ENCODE measurements around the gene TMEM167A.

TMEM167A gene, protein sequence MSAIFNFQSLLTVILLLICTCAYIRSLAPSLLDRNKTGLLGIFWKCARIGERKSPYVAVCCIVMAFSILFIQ

DNA sequence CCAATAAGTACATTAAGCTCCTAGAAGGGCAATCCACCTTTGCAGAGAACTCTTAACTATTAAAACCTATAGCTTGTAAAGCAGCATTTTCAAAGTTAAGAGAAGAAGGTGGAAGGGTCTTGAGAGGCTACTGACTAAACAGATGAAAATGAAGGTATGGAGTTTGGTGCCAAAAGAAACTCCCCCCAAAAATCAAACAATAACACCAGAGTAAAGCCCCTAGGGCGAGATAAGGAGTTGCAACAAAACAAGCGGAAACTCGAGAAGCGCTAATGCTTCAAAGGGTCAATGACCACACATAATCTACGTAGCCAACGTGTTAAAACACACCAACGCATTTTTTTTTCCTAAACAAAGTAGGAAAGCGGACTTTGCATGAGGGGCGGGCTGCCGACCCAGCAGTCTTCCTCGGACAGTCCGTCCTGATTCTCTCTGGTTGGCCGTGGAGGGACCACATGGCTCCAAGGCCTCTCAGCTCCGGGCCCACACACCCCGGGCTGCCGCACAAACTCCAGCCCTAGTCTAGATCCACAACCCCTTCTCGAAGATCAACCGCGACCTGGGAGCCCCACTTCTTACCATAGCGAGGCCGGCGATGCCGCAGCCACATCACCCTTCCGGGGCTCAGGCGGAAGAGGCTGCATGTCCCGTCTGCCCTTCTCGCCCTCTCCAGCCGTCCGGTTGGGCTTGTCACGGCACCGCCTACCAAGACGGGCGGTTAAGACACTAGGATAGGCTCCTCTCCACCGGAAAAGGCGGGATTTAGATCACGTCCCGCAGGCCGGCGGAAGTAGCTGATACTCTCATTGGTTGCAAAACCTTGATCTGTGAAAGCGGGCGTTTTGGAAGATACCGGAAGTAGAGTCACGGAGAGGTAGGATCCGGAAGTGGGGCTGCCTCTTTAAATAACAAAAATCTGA is at the start of gene TMEM167A, which contains the start of gene XRCC4:
Gene TMEM167A, minus strand, starts transcription at position 653 of the 920 bp plus-strand sequence. Its CDS starts 71 bp downstream, at position 582.
Gene XRCC4, plus strand, starts transcription at position 806 of the 920 bp plus-strand sequence. CDS start 27,373 bp downstream, outside the sequence.
- DNase-seq: peak; percentile 83

GRCh38 chr5:83126501-83126900 is 49.3 kb upstream of the TMEM167A start:
- no peak for DNase-seq

GRCh38 chr5:83125560-83125959 is 48.4 kb upstream of the TMEM167A start:
- DNase-seq: no peak

- no peak for DNase-seq
Measured at GRCh38 chr5:83124593-83124992, 47.4 kb upstream of the TMEM167A start.

- DNase-seq: no peak
Measured at GRCh38 chr5:83118976-83119375, 41.8 kb upstream of the TMEM167A start.

DNA sequence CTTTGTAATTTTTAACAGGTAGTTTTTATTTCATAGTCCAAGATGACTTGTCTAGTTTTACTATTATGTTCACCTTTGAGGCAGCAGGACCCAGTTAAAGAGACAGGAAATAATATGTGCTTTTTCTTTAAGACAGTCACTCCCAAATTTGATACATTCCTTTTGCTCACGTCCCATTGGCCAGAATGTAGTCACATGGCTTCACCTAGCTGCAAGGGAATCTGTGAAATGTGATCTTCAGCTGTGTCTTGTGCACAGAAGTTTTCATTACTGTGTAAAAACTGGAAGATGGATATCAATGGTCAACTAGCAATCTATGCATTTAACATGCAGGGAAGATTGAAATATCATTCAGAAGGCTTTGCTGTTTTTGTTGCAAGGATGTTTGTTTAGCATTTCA is 41.3 kb upstream of the TMEM167A start:
- DNase-seq: no peak

DNA sequence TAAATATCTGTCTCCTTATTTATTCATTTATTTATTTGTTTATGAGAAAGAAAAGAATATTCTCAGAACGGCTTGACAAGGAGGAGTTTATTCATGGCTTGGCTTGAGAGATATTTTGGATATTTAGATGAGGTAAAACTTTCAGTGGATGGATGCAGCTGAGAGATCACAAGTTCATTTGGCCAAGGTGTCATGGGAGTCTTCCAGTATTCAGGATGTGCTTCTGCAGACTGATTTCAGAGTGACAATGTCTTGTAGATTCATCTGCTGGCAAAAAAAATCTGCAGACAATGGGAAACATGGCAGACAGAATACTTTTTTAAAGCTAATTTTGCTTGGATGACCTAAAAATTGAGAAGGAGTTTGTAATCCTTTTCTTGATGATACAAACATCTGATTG is 38.6 kb upstream of the TMEM167A start:
- no peak for DNase-seq

GRCh38 chr5:83109380-83109779 is 32.2 kb upstream of the TMEM167A start:
- no peak for DNase-seq

- DNase-seq: no peak
Measured at GRCh38 chr5:83107692-83108420, 30.7 kb upstream of the TMEM167A start.

DNA sequence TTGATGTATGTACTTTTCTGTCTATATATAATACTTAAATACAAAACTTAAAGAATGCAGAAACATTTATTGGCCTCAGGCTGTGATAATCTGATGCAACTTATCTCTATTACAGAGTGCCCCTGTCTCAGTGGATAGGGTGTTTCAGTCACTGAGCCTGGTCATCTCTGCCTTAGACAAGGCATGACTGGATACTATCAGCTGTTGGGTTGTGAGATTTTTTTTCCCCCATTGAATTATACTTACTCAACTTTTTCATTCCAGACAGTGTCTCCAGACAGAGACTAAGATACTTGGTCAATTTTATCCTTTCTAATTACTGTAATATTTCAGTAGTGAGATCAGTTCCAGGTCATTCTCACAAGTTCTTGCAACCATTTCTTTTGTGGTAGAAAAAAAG is 26.8 kb upstream of the TMEM167A start:
- no peak for DNase-seq

GRCh38 chr5:83102364-83102980 is 25.3 kb upstream of the TMEM167A start:
- DNase-seq: no peak

DNA sequence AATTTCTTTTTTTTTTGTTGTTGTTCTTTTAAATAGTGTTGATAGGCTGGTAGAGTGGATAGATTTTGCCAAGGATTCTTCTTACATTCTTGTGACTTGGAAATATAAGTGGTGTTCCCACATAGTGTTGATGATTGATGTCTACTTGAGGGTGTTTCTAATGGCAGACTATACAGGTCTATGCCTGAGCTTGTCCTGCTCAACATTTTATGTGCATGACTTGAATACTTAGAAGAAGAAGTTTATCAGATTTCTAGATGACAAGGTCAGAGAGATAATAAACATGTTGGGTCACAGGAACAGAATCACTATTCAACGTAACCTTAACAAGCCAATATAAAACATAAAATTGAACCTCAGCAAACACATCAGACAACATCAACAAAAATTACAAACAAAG is 24.3 kb upstream of the TMEM167A start:
- no peak for DNase-seq

DNA sequence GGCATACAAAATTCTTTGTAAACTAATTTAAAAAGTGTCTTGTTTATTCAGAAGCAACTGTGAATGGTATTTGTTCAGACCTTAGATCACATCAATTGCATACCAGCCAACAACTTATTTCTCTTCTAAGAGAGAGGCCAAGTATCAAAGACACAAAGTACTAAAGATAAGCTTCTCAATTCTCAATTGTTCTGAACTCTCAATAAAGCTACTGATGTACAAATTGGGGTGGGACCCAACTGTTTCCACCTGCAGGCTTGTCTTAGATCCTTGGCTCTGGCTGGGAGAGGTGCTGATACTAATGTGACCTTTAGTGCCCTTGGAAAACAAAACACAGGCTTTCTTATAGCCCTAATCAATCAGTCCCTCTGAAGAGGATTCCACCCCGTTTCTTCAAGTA is 22.3 kb upstream of the TMEM167A start:
- no peak for DNase-seq

GRCh38 chr5:83099001-83099400 is 21.8 kb upstream of the TMEM167A start:
- no peak for DNase-seq

DNA sequence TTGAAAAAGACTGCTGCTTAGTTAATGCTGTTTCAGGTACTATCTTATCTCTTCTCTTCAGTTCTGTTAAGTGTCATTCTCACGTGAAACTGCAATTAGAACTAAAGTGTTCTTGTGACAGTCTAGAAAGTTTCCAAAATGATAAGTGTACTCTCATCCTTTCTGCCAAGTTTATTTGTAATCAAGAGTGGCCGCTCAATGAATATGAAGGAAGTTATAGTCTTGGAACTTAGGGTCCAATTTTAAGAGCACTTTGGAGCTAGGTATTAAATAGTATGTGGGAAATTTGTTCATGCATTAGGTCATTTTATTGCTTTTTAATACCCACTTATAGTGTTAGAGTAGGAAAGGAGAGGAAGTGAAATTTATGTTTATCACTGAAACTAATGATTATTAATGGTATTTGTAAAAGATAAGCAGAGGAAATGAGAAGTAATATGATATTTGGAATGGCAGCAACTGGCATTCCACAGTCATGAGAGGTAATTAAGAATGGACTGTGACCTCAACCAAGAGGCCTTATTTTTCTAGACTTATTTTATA is 20.6 kb upstream of the TMEM167A start:
- DNase-seq: no peak

DNA sequence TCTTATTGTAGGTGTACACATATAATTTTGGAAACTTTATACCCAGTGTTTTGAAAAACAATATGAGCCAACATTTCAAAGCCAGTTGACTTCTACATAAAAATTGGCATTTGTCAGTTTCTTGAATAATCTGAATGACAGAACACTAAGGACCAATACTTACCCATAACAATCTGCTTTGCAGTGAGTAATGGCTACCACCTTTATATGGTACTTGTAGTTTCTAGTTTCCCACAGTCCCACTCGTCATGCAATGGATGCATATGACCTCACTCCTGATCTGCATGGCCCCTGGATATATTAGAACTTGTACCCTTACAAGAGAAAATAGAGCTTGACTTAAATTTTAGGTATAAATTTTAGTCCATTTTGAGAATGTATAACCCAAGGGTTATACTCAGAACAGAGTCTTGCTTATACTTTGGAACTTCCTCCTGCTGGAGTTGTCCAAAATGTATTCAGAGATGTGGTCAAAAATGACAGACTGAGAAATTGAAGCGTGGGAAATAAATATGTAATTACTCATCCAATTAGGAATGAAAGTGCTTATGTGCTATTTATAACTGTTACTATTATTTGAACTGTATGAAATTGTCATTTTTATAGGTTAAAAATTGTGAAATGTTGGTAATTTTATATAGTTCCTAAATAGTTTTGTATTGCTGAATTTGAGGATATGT is 19.6 kb upstream of the TMEM167A start:
- DNase-seq: no peak

- no peak for DNase-seq
Measured at GRCh38 chr5:83095957-83096539, 18.9 kb upstream of the TMEM167A start.

- no peak for DNase-seq
Measured at GRCh38 chr5:83095163-83095956, 18.2 kb upstream of the TMEM167A start.

GRCh38 chr5:83093692-83094091 is 16.5 kb upstream of the TMEM167A start:
- DNase-seq: no peak

GRCh38 chr5:83092619-83093018 is 15.4 kb upstream of the TMEM167A start:
- no peak for DNase-seq

DNA sequence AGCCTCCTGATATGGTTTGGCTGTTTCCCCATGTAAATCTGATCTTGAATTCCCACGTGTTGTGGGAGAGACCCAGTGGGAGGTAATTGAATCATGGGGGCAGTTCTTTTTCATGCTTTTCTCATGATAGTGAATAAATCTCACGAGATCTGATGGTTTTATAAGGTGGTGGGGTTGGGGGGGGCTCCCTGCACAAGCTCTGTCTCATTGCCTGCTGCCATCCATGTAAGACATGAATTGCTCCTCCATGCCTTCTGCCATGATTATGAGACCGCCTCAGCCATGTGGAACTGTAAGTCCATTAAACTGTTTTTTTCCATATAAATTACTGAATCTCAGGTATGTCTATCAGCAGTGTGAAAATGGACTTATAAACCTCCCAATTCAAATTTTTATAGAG is 13.0 kb upstream of the TMEM167A start:
- no peak for DNase-seq

All from NCI-H2171 (cell line).